ENCODE measurements around the gene ZNF43. TPM values are rescaled to one million over a fixed set of nuclear protein-coding genes. Genes with fewer than 3 reads are reported as not detected.

Gene ZNF43
- total and polyA plus RNA-seq, 7 donors: 1.8 to 16.3 (median 10.0) TPM

DNA sequence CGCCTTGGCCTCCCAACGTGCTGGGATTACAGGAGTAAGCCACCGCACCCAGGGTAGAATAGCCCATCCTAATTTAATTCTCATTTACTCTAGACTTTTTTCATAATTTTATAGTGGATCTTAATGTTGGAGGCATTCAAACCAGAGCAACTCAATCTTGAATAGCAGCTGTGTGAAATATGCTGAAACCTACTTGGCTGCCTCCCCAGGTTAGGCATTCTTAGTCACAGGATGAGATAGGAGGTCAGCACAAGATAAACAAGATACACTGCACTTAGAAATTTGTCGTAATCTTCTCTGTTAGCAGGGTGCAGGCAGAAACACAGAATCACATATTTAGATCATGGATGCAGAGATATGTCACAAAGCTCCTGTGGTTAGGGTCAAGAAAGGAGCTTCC is 2.7 kb upstream of the ZNF43 start:
- H3K36me3 ChIP-seq: peaks cover 0 to 41% (median 12%) of the 10 kb centered on the region in 4 donors
- H3K4me3 ChIP-seq: no peak overlapping the region
- no peaks in the 10 kb centered on the region for H3K9me3 ChIP-seq
- peaks cover 0 to 8% (median 6%) of the 10 kb centered on the region in 4 donors for H3K4me1 ChIP-seq
- no peak for TF ChIP-seq POLR2A (IDR thresholded peaks at IDR 0.05)
- TF ChIP-seq, protein P1, sequence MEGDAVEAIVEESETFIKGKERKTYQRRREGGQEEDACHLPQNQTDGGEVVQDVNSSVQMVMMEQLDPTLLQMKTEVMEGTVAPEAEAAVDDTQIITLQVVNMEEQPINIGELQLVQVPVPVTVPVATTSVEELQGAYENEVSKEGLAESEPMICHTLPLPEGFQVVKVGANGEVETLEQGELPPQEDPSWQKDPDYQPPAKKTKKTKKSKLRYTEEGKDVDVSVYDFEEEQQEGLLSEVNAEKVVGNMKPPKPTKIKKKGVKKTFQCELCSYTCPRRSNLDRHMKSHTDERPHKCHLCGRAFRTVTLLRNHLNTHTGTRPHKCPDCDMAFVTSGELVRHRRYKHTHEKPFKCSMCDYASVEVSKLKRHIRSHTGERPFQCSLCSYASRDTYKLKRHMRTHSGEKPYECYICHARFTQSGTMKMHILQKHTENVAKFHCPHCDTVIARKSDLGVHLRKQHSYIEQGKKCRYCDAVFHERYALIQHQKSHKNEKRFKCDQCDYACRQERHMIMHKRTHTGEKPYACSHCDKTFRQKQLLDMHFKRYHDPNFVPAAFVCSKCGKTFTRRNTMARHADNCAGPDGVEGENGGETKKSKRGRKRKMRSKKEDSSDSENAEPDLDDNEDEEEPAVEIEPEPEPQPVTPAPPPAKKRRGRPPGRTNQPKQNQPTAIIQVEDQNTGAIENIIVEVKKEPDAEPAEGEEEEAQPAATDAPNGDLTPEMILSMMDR (IDR thresholded peaks at IDR 0.05): no peak
- no peak for TF ChIP-seq EP300 (IDR thresholded peaks at IDR 0.05)
- no peak for TF ChIP-seq POLR2AphosphoS5 (IDR thresholded peaks at IDR 0.05)
- no peaks in the 10 kb centered on the region for H3K27me3 ChIP-seq
- DNase-seq: no peak
- H3K27ac ChIP-seq: no peak overlapping the region
- intact Hi-C loops (cut with DNase I): loop anchor here (5.0 to 10.0 kb wide), 2 partner anchors 71 to 696 kb away; partner anchors contain the start of gene ZNF100
- 94 to 96% methylated on average over 4 of the region's 4 CpGs for WGBS, 2 donors

GRCh38 chr19:21835429-21835809 is 563 bp downstream of the ZNF43 start:
- peaks cover 0 to 8% (median 6%) of the 10 kb centered on the region in 4 donors for H3K4me1 ChIP-seq
- H3K4me3 ChIP-seq: peak overlapping the region; percentile 63 to 83 (median 72)
- intact Hi-C loops (cut with DNase I): loop anchor here (2.0 to 10.0 kb wide), 3 partner anchors 15 to 699 kb away; partner anchors contain the start of gene ZNF100
- DNase-seq: no peak
- H3K9me3 ChIP-seq: no peaks in the 10 kb centered on the region
- peak overlapping the region; percentile 90 to 96 (median 93) for H3K27ac ChIP-seq
- TF ChIP-seq POLR2A (IDR thresholded peaks at IDR 0.05) (no peak), EP300 (IDR thresholded peaks at IDR 0.05) (no peak), POLR2AphosphoS5 (IDR thresholded peaks at IDR 0.05) (no peak)
- TF ChIP-seq, protein P1 (IDR thresholded peaks at IDR 0.05): no peak
- peaks cover 0 to 9% (median 0%) of the 10 kb centered on the region in 4 donors for H3K36me3 ChIP-seq
- H3K27me3 ChIP-seq: no peaks in the 10 kb centered on the region
- WGBS, 2 donors: 6 to 8% methylated on average over 23 of the region's 23 CpGs

DNA sequence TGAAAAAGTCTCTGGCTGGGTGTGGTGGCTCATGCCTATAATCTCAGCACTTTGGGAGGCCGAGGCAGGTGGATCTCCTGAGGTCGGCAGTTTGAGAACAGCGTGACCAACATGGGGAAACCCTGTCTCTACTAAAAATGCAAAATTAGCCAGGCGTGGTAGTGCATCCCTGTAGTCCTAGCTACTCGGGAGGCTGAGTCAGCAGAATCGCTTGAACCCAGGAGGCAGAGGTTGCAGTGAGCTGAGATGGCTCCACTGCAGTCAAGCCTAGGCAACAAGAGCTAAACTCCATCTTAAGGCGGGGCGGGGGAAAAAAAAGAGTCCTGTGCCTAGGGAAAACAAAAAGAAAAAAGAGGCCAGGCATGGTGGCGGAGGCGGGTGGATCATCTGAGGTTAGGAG is 2.2 kb downstream of the ZNF43 start:
- intact Hi-C loops (cut with DNase I): loop anchor here (2.0 to 10.0 kb wide), 2 partner anchors 17 to 701 kb away; no protein-coding TSS in a partner anchor

GRCh38 chr19:21824679-21825078 is 11.3 kb downstream of the ZNF43 start:
- peaks cover 0 to 26% (median 18%) of the 10 kb centered on the region in 4 donors for H3K4me1 ChIP-seq
- H3K9me3 ChIP-seq: peaks cover 0 to 21% (median 0%) of the 10 kb centered on the region in 4 donors
- H3K36me3 ChIP-seq: peaks cover 0 to 10% (median 7%) of the 10 kb centered on the region in 4 donors
- TF ChIP-seq EP300 (IDR thresholded peaks at IDR 0.05): no peak
- TF ChIP-seq, protein P1 (IDR thresholded peaks at IDR 0.05): no peak
- no peak for TF ChIP-seq POLR2A (IDR thresholded peaks at IDR 0.05)
- TF ChIP-seq POLR2AphosphoS5 (IDR thresholded peaks at IDR 0.05): no peak
- DNase-seq: no peak
- 85 to 88% methylated on average over 1 of the region's 1 CpG for WGBS, 2 donors
- no peak overlapping the region for H3K4me3 ChIP-seq
- H3K27ac ChIP-seq: peak overlapping the region; percentile 44 to 58 (median 47)
- intact Hi-C loops (cut with DNase I): no loop called here
- H3K27me3 ChIP-seq: no peaks in the 10 kb centered on the region

More for the DNA sequence above, 2.2 kb downstream of the ZNF43 start:
- peaks cover 0 to 8% (median 6%) of the 10 kb centered on the region in 4 donors for H3K4me1 ChIP-seq
- H3K4me3 ChIP-seq: no peak overlapping the region
- WGBS, 2 donors: 95 to 96% methylated on average over 10 of the region's 10 CpGs
- no peak overlapping the region for H3K27ac ChIP-seq
- no peak for DNase-seq
- no peaks in the 10 kb centered on the region for H3K27me3 ChIP-seq
- no peaks in the 10 kb centered on the region for H3K36me3 ChIP-seq
- TF ChIP-seq POLR2A (IDR thresholded peaks at IDR 0.05) (no peak), EP300 (IDR thresholded peaks at IDR 0.05) (no peak), POLR2AphosphoS5 (IDR thresholded peaks at IDR 0.05) (no peak)
- TF ChIP-seq, protein P1 (IDR thresholded peaks at IDR 0.05): no peak
- H3K9me3 ChIP-seq: peaks cover 0 to 2% (median 0%) of the 10 kb centered on the region in 4 donors

All from sigmoid colon (tissue), 7 donors.